Caco-2 (cell line): ENCODE results near the gene TBX4. TPM values are rescaled to one million over a fixed set of nuclear protein-coding genes. Genes with fewer than 3 reads are reported as not detected.

ENCODE experiments used
- BruUV-seq: library from RNA; stranded (reverse); fragments of 400-500 nt; replicated peaks from 2 replicates; lab custom pipeline; 2021; lab: Mats Ljungman, UMichigan
- CTCF ChIA-PET: fragments of 300-600 bp; sonication (Branson Sonifier 250); formaldehyde crosslinking; loops from one replicate; lab custom pipeline; 2022; ENCODE audit warnings: antibody characterized with exemption; lab: Charles Lee
- POLR2A ChIA-PET: fragments of 300-600 bp; sonication (Branson Sonifier 250); formaldehyde crosslinking; loops from one replicate; lab custom pipeline; 2022; ENCODE audit warnings: antibody characterized with exemption; lab: Charles Lee
- DNase-seq, 2 experiments: peaks; one replicate each; pipeline versions ENCODE4 v3.0.0 to v3.0.0-alpha.2; 2020 to 2022
- H3K27me3 ChIP-seq: replicated peaks from 2 replicates; pipeline ENCODE4 v1.6.0; 2011; ENCODE audit warnings: low read length; ENCODE audit not compliant: control insufficient read depth, insufficient read depth
- H3K36me3 ChIP-seq: 2 replicates; pipeline ENCODE4 v1.5.1; 2011; ENCODE audit warnings: low read length; ENCODE audit not compliant: control insufficient read depth, insufficient read depth
- H3K4me1 ChIP-seq: fragments of 250-450 bp; sonication (Bioruptor Pico); 2 replicates; pipeline ENCODE4 v1.5.1; 2020; ENCODE audit warnings: mild to moderate bottlenecking
- H3K4me3 ChIP-seq: 2 replicates; pipeline ENCODE4 v1.5.1; 2011; ENCODE audit warnings: low read depth, mild to moderate bottlenecking, control low read depth, low read length
- H3K9me3 ChIP-seq: fragments of 250-450 bp; sonication (Bioruptor Pico); 2 replicates; pipeline ENCODE4 v1.5.1; 2020; ENCODE audit warnings: mild to moderate bottlenecking, moderate library complexity
- H3K27ac Mint-ChIP-seq: one replicate; pipeline ENCODE4 v1.8.0; 2022; ENCODE audit warnings: mixed read lengths; ENCODE audit not compliant: unreplicated experiment
- H3K27me3 Mint-ChIP-seq: one replicate; pipeline ENCODE4 v1.8.0; 2022; ENCODE audit warnings: mixed read lengths; ENCODE audit not compliant: insufficient read depth, unreplicated experiment
- H3K36me3 Mint-ChIP-seq: one replicate; pipeline ENCODE4 v1.8.0; 2022; ENCODE audit warnings: mild to moderate bottlenecking, mixed read lengths; ENCODE audit not compliant: insufficient read depth, unreplicated experiment
- H3K4me1 Mint-ChIP-seq: one replicate; pipeline ENCODE4 v1.8.0; 2022; ENCODE audit warnings: low read depth, mixed read lengths; ENCODE audit not compliant: unreplicated experiment
- H3K4me3 Mint-ChIP-seq: one replicate; pipeline ENCODE4 v1.8.0; 2022; ENCODE audit warnings: mild to moderate bottlenecking, moderate library complexity, mixed read lengths; ENCODE audit not compliant: unreplicated experiment
- H3K9me3 Mint-ChIP-seq: one replicate; pipeline ENCODE4 v1.8.0; 2022; ENCODE audit warnings: mixed read lengths; ENCODE audit not compliant: unreplicated experiment
- CTCF ChIP-seq, 2 experiments: fragments of 200-600 bp in 1 of 2; IDR thresholded peaks; 1 replicate in 1 of 2; 2 replicates in 1 of 2; pipeline versions ENCODE4 v1.5.1 to v1.8.0; 2011 to 2022; ENCODE audit warnings: antibody characterized with exemption in 1 of 2, control low read depth in 1 of 2, inconsistent platforms in 1 of 2, low read depth in 1 of 2, low read length in 1 of 2, mild to moderate bottlenecking in 1 of 2, moderate library complexity in 1 of 2; ENCODE audit not compliant: insufficient read depth in 1 of 2, severe bottlenecking in 1 of 2, unreplicated experiment in 1 of 2
- intact Hi-C: fragments of 100-400 bp; cut with micrococcal nuclease; formaldehyde crosslinking; loops from one replicate; pipeline ENCODE4 v1.10.0; 2022; ENCODE audit not compliant: unreplicated experiment
- total RNA-seq: library from RNA; stranded (reverse); gene quantifications from 2 replicates; pipeline ENCODE4 v1.2.3, GENCODE V29; 2022

Gene TBX4
- total RNA-seq, 1 experiment from 2014 or later, result 2.5 TPM

GRCh38 chr17:61403801-61404662 is 48.2 kb upstream of the TBX4 start:
- no TSS peak for BruUV-seq
- no peak for DNase-seq
- Histone ChIP-seq H3K36me3 (no peaks in the 10 kb centered on the region), H3K9me3 (no peaks in the 10 kb centered on the region), H3K4me1 (no peaks in the 10 kb centered on the region), H3K27me3 (no peaks in the 10 kb centered on the region), H3K4me3 (no peak overlapping the region)
- no peak overlapping the region for H3K4me3 Mint-ChIP-seq
- H3K27ac Mint-ChIP-seq, result no peak overlapping the region
- peaks cover 8% of the 10 kb centered on the region for H3K36me3 Mint-ChIP-seq
- ChIA-PET CTCF (interaction anchor here (0.6 to 1.0 kb wide), 2 partner anchors 10 to 485 kb away, joined by 3 to 4 read pairs; no protein-coding TSS in a partner anchor), POLR2A (no interaction called here)
- intact Hi-C loops, result no loop called here
- no peak for TF ChIP-seq CTCF (IDR thresholded peaks at IDR 0.05; ENCODE audit: insufficient read depth in 1 of 2, low read depth in 1 of 2, low read length in 1 of 2, severe bottlenecking in 1 of 2, unreplicated experiment in 1 of 2)
- no peaks in the 10 kb centered on the region for H3K27me3 Mint-ChIP-seq
- no peaks in the 10 kb centered on the region for H3K9me3 Mint-ChIP-seq
- no peaks in the 10 kb centered on the region for H3K4me1 Mint-ChIP-seq

GRCh38 chr17:61404663-61404912 is 47.6 kb upstream of the TBX4 start:
- Mint-ChIP-seq H3K9me3 (no peaks in the 10 kb centered on the region), H3K4me1 (no peaks in the 10 kb centered on the region), H3K27me3 (no peaks in the 10 kb centered on the region), H3K36me3 (peaks cover 8% of the 10 kb centered on the region), H3K4me3 (no peak overlapping the region), H3K27ac (no peak overlapping the region)
- intact Hi-C loops, result no loop called here
- no peaks in the 10 kb centered on the region for H3K4me1 ChIP-seq
- TF ChIP-seq CTCF (IDR thresholded peaks at IDR 0.05; ENCODE audit: insufficient read depth in 1 of 2, low read depth in 1 of 2, low read length in 1 of 2, severe bottlenecking in 1 of 2, unreplicated experiment in 1 of 2), result no peak
- no peaks in the 10 kb centered on the region for H3K9me3 ChIP-seq
- H3K27me3 ChIP-seq, result no peaks in the 10 kb centered on the region
- no peak for DNase-seq
- BruUV-seq, result no TSS peak
- H3K4me3 ChIP-seq, result no peak overlapping the region
- no peaks in the 10 kb centered on the region for H3K36me3 ChIP-seq
- ChIA-PET CTCF (interaction anchor here (1.0 kb wide), 1 partner anchor 11 kb away, joined by 3 read pairs; no protein-coding TSS in a partner anchor), POLR2A (no interaction called here)

- Histone ChIP-seq H3K9me3 (no peaks in the 10 kb centered on the region), H3K27me3 (no peaks in the 10 kb centered on the region), H3K36me3 (no peaks in the 10 kb centered on the region), H3K4me1 (no peaks in the 10 kb centered on the region), H3K4me3 (no peak overlapping the region)
- no peak overlapping the region for H3K4me3 Mint-ChIP-seq
- intact Hi-C loops, result no loop called here
- BruUV-seq, result no TSS peak
- no peak overlapping the region for H3K27ac Mint-ChIP-seq
- CTCF ChIA-PET, result interaction anchor here (1.0 kb wide), 1 partner anchor 11 kb away, joined by 3 read pairs; no protein-coding TSS in a partner anchor
- POLR2A ChIA-PET, result no interaction called here
- TF ChIP-seq CTCF (IDR thresholded peaks at IDR 0.05; ENCODE audit: insufficient read depth in 1 of 2, low read depth in 1 of 2, low read length in 1 of 2, severe bottlenecking in 1 of 2, unreplicated experiment in 1 of 2), result no peak
- peaks cover 10% of the 10 kb centered on the region for H3K36me3 Mint-ChIP-seq
- H3K4me1 Mint-ChIP-seq, result no peaks in the 10 kb centered on the region
- DNase-seq, result no peak
- H3K27me3 Mint-ChIP-seq, result no peaks in the 10 kb centered on the region
- no peaks in the 10 kb centered on the region for H3K9me3 Mint-ChIP-seq
These were observed 47.1 kb upstream of the TBX4 start for GRCh38 chr17:61404913-61405685.
